Neural cell (in vitro differentiated cells): ENCODE results near the gene SLC38A1.

Source experiments
- CTCF ChIP-seq: fragments of 450-650 bp; IDR thresholded peaks from 2 replicates; pipeline ENCODE4 v1.5.1; 2014; ENCODE audit warnings: antibody characterized with exemption, mild to moderate bottlenecking, moderate library complexity; ENCODE audit not compliant: poor library complexity, severe bottlenecking
- EZH2 ChIP-seq: fragments of 200-600, 300-800 bp; shearing (Covaris generic), sonication (generic); IDR thresholded peaks from 2 replicates; pipeline ENCODE4 v1.6.1; 2014; ENCODE audit warnings: antibody characterized with exemption, low read length, borderline replicate concordance, mild to moderate bottlenecking; ENCODE audit not compliant: insufficient read depth, poor library complexity, severe bottlenecking

GRCh38 chr12:46133751-46134150 is 135.1 kb downstream of the SLC38A1 start:
- no peak for TF ChIP-seq CTCF
- no peak for TF ChIP-seq EZH2
